ENCODE data around the gene SEMA6A.

The SEMA6A gene

GRCh38 chr5:116409591-116410296, 164.9 kb downstream of the SEMA6A start:
- H3K4me3 Mint-ChIP-seq = no peak overlapping the region
- peak overlapping the region in 2 of 3 experiments; percentile 98 for H3K27ac Mint-ChIP-seq
- H3K36me3 Mint-ChIP-seq (ENCODE audit: low read depth) = no peaks in the 10 kb centered on the region
- no peaks in the 10 kb centered on the region for H3K27me3 Mint-ChIP-seq (ENCODE audit: low read depth)
- no peaks in the 10 kb centered on the region for H3K9me3 Mint-ChIP-seq
- H3K4me1 Mint-ChIP-seq = peaks cover 60% of the 10 kb centered on the region
- TF ChIP-seq CTCF (IDR thresholded peaks at IDR 0.05; ENCODE audit: unreplicated experiment in 3 of 3) = no peak

GRCh38 chr5:116406306-116407041, 168.1 kb downstream of the SEMA6A start:
- Mint-ChIP-seq H3K27ac (peak overlapping the region in 2 of 3 experiments; percentile 62 to 65), H3K36me3 (ENCODE audit: low read depth) (no peaks in the 10 kb centered on the region), H3K4me3 (no peak overlapping the region), H3K27me3 (ENCODE audit: low read depth) (no peaks in the 10 kb centered on the region), H3K4me1 (peaks cover 63% of the 10 kb centered on the region), H3K9me3 (no peaks in the 10 kb centered on the region)
- no peak for TF ChIP-seq CTCF (IDR thresholded peaks at IDR 0.05; ENCODE audit: unreplicated experiment in 3 of 3)

- peak overlapping the region; percentile 35 to 56 (median 41) for H3K27ac Mint-ChIP-seq
- no peak for TF ChIP-seq CTCF (IDR thresholded peaks at IDR 0.05; ENCODE audit: unreplicated experiment in 3 of 3)
- no peak overlapping the region for H3K4me3 Mint-ChIP-seq
- no peaks in the 10 kb centered on the region for H3K36me3 Mint-ChIP-seq (ENCODE audit: low read depth)
- H3K27me3 Mint-ChIP-seq (ENCODE audit: low read depth) = no peaks in the 10 kb centered on the region
- H3K9me3 Mint-ChIP-seq = no peaks in the 10 kb centered on the region
- peaks cover 57% of the 10 kb centered on the region for H3K4me1 Mint-ChIP-seq
These were observed 169.8 kb downstream of the SEMA6A start for GRCh38 chr5:116404792-116405191.

GRCh38 chr5:116404016-116404415, 170.6 kb downstream of the SEMA6A start:
- no peaks in the 10 kb centered on the region for H3K9me3 Mint-ChIP-seq
- H3K27me3 Mint-ChIP-seq (ENCODE audit: low read depth) = no peaks in the 10 kb centered on the region
- peaks cover 60% of the 10 kb centered on the region for H3K4me1 Mint-ChIP-seq
- peak overlapping the region in 2 of 3 experiments; percentile 48 to 56 for H3K27ac Mint-ChIP-seq
- no peaks in the 10 kb centered on the region for H3K36me3 Mint-ChIP-seq (ENCODE audit: low read depth)
- no peak overlapping the region for H3K4me3 Mint-ChIP-seq
- TF ChIP-seq CTCF (IDR thresholded peaks at IDR 0.05; ENCODE audit: unreplicated experiment in 3 of 3) = no peak

- TF ChIP-seq CTCF (IDR thresholded peaks at IDR 0.05; ENCODE audit: unreplicated experiment in 3 of 3) = no peak
- Mint-ChIP-seq H3K36me3 (ENCODE audit: low read depth) (no peaks in the 10 kb centered on the region), H3K27me3 (ENCODE audit: low read depth) (no peaks in the 10 kb centered on the region), H3K27ac (peak overlapping the region in 2 of 3 experiments; percentile 19 to 53), H3K4me1 (peaks cover 66% of the 10 kb centered on the region), H3K4me3 (no peak overlapping the region), H3K9me3 (no peaks in the 10 kb centered on the region)
These were observed 172.4 kb downstream of the SEMA6A start for GRCh38 chr5:116402235-116402634.
